GM19324 (cell line): Measurements from ENCODE around the gene GRID1.

Experiments used
- ATAC-seq: cut with Tn5 transposase; IDR thresholded peaks from one replicate; pipeline ENCODE4 v1.9.1; 2021; ENCODE audit warnings: mild to moderate bottlenecking, moderate library complexity; ENCODE audit not compliant: unreplicated experiment, low FRiP score

Gene GRID1

DNA sequence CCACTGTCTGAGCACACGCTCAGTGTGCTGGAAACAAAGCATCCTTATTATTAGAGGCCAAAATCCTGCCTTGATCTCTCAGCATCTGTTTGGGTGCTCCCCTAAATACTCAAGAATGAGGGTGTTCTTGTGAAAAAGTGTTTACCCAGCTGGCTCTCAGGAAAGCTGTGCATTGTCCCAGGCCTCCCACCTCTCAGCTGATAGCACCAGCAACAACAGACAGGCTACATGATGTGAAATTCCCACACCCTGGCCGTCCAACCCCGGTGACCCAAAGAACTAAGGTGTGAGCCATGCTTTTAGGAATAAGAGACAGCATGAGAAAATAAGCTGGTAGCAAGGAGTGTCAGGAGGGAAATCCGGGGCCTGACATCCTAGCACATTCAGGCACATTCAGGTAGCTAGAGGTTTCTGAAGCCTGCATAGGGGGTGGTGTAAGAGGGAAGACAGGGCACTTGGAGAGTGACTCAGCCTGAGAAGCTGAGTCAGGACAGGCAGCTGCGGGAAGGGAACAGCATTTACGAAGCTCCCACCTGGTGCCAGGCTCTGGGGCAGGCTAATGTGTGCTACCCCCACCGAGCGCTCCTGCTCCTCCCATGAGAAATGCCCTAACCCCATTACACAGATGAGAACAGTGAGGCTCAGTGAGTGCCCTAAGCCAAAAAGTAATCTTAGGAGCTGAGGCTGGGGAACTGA lies 205.6 kb downstream of the GRID1 start:
- ATAC-seq, result no peak

DNA sequence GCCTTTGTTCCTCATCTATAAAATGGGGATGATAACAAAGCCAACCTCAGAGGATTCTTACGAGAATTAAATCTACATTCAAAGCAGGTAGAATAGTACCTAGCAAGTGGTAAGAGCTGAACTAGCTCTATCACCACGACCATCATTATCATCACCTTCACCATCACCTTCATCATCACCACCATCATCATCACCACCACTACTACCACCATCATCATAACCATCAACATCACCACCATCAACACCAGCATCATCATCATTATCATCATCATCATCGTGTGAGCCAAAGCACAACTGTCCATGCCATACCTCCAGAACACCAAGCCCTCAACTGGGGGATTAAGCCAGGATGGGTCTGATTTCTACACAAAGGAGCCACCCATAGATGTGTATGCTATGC lies 206.8 kb downstream of the GRID1 start:
- ATAC-seq, result no peak

DNA sequence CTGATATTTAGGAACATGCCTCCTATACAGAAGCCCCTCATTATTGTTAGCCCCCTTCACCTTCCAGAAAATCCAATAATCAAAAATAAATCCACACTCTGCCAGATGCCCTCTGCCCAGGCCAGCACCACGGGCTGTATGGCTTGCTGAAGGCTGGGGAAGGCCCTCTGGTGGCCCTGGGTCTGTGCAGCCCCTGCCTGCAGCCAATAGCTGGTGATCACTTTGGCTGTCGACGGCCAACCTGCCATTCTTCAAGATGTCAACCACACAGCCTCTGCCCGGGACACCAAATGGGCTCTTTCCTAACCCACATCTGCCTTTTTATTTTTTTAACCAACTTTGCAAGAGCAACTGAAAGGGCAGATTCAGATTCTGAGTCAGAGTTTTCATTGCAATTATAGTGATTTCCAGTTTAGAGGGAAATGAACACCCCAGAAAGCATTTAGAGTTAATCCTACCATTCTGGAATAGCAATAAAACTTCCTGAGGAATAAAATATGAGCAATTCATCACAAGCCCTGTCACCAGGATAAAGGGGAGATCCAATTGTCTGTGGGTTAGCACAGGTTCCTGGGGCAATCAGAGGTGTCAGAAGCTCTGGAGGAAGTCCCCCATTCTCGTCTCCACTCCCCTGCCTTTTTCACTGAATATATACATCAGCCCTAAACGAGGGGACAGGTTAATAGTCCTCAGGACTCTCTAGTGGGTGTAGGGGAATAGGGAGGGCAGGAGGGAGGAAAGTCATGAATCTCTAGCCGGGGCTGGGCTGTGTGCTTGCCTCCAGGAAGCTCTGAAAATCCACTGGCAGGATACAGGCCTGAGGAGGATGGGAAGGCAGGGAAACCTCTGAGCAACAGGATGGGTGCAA lies 211.3 kb downstream of the GRID1 start:
- no peak for ATAC-seq

DNA sequence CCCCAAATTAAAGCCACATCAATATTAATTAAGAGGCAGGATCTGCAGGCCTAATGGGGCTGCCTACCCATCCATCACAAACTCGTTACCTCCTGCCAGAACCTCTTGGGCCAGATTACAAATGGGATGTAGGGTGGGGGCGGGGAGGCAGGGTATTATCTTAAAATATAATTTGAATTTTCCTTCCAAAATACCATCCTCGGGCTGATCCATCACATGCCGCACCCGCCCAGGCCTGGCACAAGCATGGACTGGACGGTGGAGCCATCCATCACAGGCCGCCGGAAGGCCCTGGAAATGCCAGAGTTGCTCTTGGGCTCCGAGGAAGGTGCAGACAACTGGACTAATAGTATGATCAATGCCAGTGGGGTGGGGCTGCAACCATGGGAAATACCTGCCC lies 212.8 kb downstream of the GRID1 start:
- ATAC-seq, result no peak

DNA sequence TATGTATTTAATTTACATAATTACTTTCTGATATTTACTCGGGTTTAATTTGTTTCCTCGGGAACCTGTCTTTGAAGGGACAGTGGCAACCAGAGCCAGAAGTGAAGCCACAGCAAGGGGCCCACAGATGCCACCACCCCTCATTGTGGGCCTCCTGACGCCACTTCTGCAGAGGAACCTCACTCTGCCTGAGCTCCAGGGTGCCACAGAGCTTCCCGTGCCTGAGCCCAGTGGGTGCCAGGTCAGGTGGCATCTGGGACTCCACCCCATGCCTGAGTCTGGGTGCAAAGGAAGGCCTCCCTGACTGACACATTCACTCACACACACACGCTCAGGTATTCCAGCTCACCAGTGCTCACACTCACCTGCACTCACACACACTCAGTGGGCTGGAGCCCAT lies 213.7 kb downstream of the GRID1 start:
- no peak for ATAC-seq

DNA sequence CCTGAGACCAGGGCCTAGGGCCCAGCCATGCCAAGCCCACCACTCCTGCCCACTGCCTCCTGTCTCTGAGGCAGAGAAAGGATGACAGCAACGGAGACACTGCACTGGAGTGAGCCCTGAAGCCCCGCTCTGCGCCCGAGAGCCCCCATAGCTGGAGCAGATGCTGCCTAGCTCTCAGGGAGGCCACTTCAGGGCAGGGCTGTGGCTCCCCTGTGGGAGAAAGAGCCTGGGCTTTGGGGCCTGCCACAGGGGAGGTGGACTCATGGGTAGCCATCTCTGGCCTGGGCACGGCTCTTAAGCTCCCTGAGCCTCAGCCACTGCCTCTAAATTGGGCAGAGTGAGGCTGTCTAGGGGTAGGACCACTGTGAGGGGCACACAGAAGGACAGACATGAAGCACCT lies 214.2 kb downstream of the GRID1 start:
- ATAC-seq, result no peak

DNA sequence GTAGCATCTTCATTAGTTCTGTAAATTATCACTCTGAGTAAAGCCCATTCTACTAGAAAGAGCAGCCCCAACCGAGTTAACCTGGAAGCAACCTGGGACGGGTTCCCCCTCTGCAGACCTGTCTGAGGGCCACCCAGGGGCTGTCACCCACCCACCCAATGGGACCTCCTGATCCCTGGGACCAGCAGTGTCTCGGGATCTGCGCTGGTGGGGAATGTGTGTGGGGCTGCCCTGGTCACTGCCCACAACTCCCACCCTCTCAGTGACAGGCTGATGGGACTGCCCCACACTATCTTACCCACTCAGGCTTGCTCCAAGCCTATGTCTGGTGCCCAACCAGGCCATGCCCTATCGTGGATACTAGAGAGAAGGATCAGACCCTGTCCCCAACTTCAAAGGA lies 215.0 kb downstream of the GRID1 start:
- ATAC-seq, result no peak

DNA sequence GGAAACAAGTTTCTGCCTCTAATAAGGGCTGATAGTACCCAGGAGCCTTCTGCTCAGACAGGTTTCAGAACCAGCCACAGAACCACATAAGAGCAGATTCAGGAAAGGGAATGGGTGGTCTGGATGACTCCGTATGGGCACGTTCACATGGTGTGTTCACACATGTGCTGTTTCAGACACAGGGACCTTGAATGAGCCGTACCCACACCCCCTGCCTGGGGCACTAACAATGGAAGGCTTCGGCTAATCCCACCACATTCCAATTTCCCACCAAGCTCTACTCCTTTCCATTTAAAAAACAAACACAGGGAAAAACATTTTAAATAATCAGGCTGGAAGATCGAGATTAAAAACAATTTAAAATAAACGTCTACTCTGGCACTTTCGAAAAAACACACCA lies 217.3 kb downstream of the GRID1 start:
- ATAC-seq, result no peak

DNA sequence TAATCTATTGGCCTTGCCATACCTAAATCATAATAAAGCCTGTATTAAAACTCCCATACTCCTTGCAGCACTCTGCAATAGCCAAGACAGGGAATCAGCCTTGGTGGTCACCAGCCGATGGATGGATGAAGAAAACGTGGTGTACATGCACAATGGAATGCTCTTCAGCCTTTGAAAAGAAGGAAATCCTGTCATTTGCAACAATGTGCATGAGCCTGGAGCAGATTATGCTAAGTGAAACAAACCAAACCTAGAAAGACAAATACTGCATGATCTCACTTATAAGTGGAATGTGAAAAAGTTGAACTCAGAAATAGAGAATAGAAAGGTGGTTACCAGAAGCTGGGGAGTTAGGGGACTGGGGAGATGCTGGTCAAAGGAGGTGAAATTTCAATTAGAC lies 218.5 kb downstream of the GRID1 start:
- no peak for ATAC-seq

DNA sequence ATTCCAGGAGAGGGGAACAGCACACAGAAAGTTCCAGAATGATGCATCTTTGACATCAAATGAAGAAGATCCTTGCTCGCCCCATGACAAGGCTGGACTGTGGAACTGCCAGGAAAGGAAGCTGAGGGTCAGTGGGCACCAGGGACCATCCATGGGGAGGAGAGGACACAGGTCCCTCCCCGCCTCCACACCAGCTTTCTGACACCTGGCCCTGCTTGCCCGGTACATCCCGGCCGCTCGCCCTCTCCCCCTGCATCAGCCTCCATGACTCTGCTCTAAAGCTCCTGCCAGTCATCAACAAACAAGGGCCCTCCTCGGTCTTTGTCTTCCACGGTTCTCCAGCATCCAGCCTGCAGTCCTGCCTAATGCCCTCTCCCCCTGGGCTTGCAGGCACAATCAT lies 222.3 kb downstream of the GRID1 start:
- ATAC-seq, result no peak

DNA sequence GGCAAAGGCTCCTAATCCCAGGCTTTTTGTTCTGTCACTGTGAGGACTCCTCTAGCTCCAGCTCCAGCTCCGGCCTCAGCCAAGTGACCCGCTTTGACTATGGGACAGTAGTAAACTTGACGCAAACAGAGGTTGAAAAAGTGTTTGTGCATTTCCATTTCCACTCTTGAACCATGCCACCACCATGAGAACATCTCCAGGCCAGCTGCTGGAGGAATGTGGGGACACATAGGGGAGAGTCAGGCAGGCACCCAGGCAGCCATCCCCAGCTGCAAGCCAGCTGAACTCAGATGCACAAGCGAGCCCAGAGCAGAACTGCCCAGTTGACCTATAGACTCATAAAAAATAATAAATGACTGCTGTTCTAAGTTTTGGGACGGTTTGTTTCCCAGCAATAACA lies 224.7 kb downstream of the GRID1 start:
- no peak for ATAC-seq

DNA sequence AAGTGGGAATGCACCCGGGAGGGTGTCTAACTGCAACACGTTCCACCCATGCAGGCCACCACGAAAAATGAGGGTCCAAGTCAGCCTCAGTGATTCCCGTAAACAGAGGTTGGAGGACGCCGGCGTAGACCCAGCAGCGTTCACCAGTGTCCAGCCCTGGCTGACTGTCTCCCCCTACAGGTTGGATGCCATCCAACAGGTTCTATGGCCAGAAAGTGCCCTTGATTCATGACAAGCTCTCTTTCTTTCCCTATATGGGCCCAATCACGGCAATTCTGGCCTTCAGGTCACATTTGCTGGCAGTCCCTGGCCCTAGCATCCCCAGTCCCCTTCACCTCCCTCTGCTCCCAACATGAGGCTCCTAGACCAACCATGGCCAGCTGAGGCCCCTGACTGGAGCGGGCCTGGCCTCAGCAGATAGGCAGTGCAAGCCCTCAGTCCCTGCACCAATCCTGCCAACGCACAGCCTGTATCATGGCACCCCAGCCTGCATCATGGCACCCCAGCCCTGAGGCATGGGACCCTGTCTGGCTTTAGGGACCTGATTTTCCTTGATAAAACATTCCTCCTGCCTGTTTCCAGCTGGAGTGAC lies 227.4 kb downstream of the GRID1 start:
- no peak for ATAC-seq

DNA sequence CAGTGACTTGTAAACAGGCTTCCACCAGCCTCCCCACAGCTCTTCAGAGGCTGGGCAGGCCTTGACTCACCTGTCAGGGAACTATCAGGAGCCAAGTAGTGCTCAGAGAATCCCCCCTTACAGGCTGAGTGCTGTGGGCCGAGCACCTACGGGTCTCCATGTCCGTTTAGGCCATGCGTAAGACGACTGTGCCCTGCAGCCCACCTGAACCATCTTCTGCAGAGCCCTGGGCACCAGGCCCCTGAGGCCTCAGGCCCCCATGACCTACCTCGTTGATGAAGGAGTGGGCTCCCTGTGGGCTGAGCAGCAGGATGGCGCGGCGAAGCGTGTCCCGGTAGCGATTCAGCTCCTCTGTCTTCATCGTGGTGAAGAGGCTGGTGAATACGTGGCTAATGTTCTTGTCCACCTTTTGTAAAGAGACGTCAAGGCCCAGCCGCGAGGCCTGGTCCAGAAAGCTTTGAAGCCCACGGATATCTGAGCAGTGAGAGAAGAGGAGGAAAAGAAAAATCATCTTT lies 228.0 kb downstream of the GRID1 start:
- no peak for ATAC-seq

DNA sequence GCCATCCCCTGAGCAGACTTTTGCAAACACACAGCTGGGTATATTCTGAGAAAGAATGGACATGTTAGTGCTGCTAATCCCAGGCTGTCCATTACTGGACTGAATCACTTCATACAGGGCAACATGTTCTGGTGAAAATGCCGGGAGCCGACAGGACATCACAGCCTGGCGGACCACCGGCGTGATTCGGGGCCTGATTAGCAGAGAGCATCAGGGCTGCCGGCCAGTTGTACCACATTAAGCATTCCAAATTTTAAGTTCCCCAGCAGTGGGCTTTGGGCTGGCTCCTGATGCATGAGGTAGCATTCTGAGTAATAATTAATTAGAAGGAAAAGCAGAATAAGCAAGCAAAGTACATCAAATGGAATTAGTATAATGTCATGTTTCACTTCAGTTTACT lies 229.0 kb downstream of the GRID1 start:
- no peak for ATAC-seq

DNA sequence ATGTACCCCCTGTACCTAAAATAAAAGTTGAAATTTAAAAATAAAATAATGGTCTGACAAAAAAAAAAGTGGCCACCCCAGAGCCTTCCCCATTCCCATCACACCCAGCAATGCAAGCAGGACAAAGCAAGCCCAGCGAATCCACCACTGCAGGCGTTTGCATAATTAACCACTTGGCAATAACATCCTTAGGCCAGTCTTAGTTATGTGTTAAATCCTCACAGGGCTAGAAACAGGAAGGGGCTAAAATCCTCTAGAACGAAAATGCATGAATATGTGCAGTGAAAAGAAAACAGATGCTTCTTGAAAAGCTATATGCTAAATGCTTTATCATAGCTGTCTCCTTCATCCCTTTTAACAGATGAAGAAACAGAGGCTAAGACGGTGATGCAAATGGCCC lies 229.7 kb downstream of the GRID1 start:
- ATAC-seq, result no peak

DNA sequence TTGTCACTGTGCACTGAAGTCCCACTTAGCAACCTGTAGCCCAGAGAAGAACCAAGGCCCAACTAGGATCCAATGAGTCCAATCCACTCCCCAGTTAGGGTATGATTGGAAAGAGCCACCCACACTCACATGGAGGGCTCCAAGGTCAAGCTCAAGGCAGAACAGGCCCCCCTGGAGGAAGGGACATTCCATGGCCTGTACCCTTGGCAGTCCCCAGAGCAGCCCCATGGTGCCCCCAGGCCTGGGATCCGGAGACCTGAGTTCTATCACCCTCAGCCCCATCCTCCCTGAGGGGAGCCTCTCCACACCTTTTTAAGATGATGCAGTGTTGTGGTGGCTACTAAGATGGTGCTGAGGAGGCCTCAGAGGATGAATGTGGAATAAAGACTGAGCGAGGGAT lies 231.4 kb downstream of the GRID1 start:
- ATAC-seq, result no peak

DNA sequence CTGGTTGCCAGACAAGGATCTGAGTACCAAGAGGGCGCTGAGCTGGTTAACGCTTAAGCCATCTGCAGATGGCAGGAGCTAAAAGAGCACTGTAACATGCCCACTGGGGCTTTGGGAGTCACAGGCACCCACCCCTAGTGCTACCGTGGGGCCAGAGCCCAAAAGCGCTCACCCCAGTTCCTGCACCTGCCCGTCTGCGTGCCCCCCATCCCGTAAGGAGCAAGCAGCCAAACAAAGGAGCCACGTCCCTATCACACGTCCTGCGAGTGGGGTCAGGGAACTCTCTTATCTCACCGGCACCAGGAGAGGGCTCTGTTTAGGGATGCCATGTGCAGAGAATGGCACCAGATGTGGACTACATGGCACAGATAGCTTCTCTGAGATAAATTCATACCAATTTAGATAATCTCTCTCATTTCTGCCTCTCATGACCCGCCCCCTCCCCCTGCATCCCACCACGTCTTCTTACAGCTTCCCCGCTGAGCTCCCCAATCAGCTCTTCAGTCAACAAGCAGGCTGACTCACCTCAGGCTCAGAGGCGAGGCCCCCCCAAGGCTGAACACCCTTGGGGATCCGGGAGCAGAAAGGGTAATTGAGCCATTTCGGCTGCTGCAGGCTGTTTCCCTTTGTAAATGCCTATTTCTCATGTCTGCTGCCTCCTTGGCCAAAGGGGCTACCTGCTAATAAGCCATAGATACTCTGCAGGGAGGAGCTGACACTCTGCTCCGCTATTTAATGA lies 235.7 kb downstream of the GRID1 start:
- ATAC-seq, result no peak

DNA sequence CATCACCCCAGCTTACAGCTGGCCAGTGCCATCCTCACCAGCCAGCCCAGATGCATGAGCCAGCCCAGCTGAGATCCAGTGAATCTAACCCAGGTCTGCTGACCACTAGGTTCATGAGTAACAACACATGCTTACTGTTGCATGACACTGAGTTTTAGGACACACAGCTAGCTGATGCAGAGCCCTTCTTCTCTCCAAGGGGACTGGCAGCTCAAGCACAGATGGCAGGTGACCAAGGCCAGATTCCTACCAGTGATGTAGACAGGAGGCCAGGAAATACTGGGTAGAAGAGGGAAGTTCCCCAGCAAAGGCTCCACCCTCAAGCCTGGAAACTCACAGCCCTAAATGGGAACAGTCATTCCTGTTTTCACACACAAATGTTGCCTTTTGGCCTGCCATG lies 236.6 kb downstream of the GRID1 start:
- no peak for ATAC-seq

DNA sequence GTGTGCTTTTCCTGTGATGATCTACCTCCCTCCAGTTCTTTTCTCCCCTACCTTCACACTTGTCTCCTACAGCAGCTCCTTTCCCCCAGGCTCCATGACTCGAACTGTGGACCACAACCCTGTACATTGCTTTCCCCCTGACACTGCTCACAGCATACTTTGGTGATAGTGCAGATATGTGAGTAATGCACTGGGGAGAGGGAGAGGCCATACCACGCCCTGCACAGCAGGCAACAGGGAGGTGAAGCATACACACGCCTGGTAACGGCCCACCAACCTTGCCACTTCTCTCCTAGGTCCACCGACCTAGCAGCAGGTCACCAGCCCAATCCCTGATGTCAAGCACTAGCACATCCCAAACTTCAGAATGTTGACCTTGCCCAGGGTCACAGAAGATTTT lies 238.2 kb downstream of the GRID1 start:
- no peak for ATAC-seq

DNA sequence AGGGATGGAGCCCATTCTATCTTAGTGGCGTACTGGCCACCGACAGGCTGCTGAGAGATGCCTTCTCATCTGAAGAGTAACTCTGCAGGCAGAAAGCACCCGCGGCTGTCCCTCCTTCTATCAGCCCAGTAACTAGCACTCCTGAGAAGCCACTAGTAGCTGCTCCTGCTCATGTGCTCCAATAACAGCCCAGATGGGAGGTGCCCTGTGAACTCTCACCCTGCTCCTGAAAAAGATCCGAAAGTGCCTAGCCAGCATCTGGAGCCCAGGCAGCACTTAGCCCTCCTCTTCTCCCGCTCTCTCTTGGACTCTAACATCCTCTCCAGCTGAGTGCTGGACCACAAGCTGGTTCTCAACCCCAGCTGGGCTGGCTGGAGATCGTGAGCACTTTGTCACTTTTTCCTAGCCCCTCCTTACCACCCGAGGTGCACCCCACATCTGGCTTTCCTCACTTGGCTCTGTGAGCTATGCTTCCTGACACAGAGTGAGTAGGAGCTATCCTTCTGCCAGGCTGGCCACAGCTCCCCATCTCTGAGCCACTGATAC lies 239.2 kb downstream of the GRID1 start:
- ATAC-seq, result no peak

DNA sequence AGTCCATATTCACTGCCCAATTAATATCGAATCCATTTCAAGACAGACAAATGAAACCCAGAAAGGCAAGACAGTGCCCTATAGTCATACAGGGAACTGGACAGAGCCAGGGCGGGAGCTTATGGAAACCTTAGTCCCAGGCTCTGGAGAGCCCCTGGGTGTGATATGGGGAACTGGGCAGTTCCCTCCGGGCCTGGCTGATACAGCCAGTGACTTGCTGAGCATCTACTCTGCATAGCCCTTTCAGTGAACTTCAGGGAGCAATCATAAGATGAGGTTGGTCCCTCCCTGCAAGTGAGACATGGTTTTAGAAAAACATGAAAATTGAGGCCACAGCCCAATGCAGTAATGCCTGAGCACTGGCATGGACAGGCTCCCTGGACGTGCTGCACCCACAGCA lies 241.9 kb downstream of the GRID1 start:
- no peak for ATAC-seq
